HG02759 (cell line): ENCODE results near the gene ZYG11A.
"Not testable (repeated sequence)": the region's sequence is repeated elsewhere in the genome, so short reads cannot be mapped to it uniquely, and the experiment has no call there.

Experiments used
- ATAC-seq: cut with Tn5 transposase; IDR thresholded peaks from one replicate; pipeline ENCODE4 v1.9.1; 2021; ENCODE audit warnings: mild to moderate bottlenecking, moderate library complexity; ENCODE audit not compliant: unreplicated experiment

The ZYG11A gene

DNA sequence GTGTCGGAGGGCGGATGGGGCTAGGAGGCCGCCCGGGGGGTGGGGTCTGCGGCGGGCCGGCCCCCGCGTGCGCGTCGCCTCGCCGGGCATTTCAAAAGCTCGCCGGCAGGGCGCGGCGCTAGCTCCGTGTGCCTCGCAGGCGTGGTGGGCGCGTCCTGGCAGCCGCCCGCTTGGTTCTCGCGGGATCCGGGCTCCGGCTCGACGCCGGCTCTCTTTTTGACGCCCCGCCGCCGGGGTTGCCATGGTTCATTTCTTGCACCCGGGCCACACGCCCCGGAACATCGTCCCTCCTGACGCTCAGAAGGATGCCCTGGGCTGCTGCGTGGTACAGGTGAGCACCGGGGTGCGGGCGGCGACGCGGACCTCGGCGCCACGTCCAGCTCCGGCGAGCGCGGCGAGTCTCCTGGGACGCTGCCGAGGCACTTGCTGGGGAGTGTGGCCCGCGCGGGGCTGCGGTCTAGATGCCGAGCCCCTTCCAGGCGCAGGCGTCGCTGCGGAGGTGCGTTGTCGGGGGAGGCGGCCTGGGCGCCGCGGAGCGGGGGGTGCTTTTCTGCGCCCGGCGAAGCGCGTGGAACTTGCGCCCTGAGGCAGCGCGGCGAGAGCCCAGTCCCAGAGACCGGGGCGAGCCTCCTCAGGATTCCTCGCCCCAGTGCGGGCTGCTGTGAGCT is at the start of gene ZYG11A:
Gene ZYG11A (plus strand): TSS at position 118 of the 668 bp plus-strand sequence. CDS start 124 bp downstream, at position 242.
- no peak for ATAC-seq

DNA sequence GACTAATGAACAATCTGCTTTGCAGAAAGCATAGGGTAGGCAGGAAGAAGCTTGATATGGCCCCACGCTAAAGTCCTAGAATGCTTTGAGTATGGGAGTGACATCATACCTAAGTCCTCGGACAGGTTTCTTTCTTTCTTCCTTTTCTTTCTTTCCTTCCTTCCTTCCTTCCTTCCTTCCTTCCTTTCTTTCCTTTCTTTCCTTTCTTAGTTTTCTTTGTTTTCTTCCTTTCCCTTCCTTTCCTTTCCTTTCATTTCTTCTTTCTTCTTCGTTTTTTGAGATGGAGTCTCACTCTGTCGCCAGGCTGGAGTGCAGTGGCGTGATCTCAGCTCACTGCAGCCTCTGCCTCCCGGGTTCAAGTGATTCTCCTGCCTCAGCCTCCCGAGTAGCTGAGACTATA is 48.8 kb upstream of the ZYG11A start:
- not testable (repeated sequence) for ATAC-seq

DNA sequence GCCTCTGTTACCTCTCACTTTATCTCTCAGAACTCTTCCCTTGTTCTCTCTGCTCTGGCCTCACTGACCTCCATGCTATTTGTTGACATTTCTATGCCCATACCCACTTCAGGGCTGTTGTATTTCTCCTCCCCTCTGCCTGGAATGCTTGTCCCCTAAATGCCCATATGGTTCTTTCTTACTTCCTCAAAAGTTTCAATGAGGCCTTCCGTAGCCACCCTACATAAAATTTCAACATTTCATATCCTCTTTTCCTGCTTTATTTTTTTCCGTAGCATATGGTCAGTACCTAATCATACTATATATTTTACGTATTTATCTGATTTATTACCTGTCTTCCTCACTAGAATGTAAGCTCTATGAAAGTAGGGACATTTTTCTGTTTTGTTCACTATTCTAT is 47.1 kb upstream of the ZYG11A start:
- no peak for ATAC-seq

GRCh38 chr1:52798331-52798730 is 44.2 kb upstream of the ZYG11A start:
- no peak for ATAC-seq

DNA sequence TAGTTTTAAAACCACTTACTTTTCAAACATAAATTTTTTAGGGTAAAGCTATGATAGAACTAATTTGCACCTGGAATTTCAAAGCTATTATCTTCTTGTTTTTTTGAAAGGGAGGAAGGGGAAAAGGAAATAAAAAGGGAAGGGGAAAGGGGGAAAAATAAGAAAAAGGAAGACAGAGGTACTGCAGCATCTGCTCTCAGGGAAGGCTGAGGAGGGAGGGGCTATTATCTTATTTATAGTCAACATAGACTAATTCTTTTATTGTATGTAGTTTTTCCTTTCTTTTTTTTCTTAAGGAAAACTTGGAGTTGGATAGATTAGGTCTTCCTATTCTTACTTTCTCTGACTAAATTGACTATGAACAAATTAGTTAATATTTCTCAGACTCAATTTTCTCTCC is 41.5 kb upstream of the ZYG11A start:
- ATAC-seq = no peak

GRCh38 chr1:52804083-52804482 is 38.5 kb upstream of the ZYG11A start:
- ATAC-seq = not testable (repeated sequence)

DNA sequence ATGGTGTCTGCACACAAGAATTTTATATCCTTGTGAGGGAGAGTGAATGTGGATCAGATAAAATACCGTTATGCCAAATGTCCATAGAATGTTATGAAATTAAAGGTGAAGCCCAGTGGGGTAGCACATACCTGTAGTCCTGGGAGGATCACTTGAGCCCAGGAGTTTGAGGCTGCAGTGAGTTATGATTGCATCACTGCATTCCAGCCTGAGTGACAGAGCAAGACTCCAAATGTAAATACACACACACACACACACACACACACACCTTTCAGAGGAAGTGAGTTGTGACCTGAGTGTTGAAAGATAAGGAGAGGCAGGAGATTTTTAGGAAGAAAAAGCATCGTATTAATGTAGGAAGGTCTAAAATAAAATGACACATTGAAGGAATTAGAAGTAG is 28.1 kb upstream of the ZYG11A start:
- ATAC-seq = no peak

DNA sequence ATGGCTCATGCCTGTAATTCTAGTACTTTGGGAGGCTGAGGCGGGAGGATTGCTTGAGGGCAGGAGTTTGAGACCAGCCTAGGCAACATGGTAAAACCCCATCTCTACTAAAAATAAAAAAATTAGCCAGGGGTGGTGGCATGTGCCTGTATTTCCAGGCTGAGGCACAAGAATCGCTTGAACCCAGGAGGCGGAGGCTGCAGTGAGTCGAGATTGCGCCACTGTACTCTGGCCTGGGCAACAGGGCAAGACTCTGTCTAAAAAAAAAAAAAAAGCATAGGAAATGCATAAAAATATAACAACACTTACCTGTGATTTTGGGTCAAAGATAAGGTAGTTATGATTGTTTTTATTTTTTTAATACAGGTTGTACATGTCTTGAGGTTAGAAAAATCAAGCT is 21.7 kb upstream of the ZYG11A start:
- not testable (repeated sequence) for ATAC-seq

DNA sequence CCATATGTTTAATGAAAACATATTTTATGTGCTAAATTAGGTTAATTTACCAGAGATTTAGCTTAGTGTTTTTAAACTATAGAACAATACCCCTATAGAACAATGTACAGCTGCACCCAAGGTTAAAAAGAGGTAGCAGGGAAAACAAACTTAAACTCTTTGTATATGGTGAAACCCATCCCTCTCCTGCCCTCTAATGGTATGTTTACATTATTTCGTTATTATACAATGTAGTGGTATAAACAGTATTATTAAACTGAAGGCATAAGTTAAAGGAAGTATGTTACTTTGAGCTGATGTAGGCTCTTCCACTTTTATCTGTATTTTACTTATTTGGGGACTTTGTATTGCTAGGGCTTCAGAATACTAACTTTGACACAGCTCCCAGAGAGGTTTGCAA is 16.7 kb upstream of the ZYG11A start:
- no peak for ATAC-seq

GRCh38 chr1:52834798-52835197 is 7.8 kb upstream of the ZYG11A start:
- ATAC-seq = no peak

DNA sequence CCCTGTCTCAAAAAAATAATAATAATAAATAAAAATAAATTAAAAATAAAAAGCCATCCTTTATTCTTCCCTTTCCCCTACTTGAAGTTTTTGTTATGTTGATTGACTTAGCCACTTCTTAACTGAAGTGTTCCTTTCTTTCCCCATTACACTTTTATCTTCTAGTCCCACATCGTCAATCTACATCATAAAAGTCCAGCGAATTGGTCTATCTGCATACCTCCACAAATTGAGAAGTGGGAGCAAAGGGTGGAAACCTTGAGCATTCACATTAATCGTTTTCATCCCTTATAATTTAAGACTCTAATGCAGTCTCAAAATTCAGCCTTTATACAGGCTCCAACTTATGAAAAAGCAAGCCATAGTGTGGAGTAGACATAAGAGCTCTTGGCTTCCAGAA is 6.5 kb upstream of the ZYG11A start:
- ATAC-seq = no peak

GRCh38 chr1:52839175-52839574 is 3.4 kb upstream of the ZYG11A start:
- not testable (repeated sequence) for ATAC-seq

GRCh38 chr1:52845119-52845518 is 2.6 kb downstream of the ZYG11A start:
- ATAC-seq = not testable (repeated sequence)

DNA sequence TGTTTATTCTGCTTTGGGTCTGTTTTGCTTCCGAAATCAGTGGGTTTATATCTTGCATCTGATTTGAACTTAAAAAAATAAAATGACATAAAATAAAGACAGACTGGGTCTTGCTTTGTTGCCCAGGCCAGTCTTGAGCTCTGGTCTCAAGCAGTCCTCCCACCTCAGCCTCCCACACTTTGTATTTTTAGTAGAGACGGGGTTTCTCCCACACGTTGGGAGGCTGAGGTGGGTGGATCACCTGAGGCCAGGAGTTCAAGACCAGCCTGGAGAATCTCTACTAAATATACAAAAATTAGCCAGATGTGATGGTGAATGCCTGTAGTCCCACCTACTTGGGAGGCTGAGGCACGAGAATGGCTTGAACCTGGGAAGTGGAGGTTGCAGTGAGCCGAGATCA is 5.9 kb downstream of the ZYG11A start:
- no peak for ATAC-seq

DNA sequence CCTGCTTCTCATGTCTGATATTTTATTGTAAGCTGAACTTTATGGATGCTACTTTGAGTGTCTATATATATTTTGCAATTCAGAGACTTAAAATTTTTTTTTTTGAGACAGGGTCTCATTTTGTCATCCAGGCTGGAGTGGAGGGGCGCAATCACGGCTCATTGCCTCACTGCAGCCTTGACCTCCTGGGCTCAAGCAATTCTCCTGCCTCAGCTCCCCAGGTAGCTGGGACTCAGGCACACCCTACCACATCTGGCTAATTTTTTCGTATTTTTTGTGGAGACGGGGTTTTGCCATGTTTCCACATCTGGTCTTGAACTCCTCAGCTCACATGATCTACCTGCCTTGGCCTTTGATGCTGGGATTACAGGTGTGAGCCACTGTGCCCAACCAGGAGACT is 8.4 kb downstream of the ZYG11A start:
- ATAC-seq = no peak

DNA sequence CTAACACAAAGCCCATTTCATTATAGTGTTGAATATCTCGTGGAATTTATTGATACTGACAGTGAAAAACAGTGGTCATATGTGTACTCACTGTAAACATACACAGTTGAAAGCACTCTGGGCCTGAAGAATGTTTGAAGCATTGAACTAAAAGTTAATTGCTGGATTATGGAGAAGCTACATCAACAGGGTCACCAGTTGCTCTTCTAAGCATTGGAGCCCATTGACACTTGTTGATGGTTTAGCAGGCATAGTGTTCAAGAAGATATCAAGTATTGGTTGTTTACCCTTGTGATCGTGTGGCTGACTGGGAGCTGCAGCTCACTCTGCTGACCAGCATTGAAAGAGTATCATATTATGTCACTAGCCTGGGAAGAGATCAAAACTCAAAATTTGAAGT is 10.3 kb downstream of the ZYG11A start:
- ATAC-seq = no peak

GRCh38 chr1:52855584-52855983 is 13.0 kb downstream of the ZYG11A start:
- ATAC-seq = no peak

DNA sequence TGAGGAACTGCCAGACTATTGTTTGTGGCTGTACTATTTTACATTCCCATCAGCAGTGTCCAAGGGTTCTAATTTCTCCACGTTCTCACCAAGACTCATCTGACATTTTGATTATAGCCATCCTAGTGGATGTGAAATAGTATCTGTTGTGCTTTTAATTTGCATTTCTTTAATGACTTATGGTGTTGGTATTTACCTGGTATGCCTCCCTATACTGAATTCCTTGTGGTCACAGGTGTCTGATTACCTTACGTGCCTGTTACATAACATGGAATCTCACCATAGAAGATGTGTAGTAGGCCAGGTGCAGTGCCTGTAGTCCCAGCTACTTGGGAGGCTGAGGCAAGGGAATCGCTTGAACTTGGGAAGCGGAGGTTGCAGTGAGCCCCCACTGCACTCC is 13.5 kb downstream of the ZYG11A start:
- ATAC-seq = no peak

GRCh38 chr1:52857443-52857842 is 14.9 kb downstream of the ZYG11A start:
- ATAC-seq = no peak

DNA sequence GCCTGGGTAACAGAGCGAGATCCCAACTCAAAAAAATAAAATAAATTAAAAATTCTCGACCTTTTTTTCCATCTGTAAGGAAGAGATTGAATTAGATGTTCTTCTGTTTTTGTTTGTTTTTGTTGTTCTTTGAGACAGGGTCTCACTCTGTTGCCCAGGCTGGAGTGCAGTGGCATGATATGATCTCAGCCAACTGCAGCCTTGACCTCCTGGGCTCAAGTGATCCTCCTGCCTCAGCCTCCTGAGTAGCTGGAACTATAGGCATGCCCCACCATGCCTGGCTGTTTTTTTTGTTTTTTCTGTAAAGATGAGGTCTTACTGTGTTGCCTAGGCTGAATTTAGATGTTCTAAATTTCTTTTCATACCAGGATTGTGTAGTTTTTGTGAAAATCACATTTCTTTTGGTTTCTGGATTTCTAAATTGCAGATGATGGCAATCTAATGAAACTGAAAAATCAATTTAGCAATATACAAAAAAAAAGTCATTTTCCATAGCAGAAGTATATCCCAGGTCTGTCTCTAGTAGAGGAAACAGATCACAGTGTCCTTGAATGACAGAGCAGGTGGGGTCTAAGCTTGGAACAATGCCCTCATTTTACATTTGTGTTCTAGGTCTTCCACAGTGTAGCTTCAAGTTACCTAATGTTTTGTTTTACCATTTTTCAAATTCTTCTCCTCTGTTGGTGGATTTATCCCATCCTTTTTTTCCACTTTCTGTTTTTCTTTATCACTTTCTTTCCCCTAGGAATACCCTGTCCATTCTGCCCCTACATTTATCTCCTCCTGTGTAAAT is 20.3 kb downstream of the ZYG11A start:
- ATAC-seq = no peak

DNA sequence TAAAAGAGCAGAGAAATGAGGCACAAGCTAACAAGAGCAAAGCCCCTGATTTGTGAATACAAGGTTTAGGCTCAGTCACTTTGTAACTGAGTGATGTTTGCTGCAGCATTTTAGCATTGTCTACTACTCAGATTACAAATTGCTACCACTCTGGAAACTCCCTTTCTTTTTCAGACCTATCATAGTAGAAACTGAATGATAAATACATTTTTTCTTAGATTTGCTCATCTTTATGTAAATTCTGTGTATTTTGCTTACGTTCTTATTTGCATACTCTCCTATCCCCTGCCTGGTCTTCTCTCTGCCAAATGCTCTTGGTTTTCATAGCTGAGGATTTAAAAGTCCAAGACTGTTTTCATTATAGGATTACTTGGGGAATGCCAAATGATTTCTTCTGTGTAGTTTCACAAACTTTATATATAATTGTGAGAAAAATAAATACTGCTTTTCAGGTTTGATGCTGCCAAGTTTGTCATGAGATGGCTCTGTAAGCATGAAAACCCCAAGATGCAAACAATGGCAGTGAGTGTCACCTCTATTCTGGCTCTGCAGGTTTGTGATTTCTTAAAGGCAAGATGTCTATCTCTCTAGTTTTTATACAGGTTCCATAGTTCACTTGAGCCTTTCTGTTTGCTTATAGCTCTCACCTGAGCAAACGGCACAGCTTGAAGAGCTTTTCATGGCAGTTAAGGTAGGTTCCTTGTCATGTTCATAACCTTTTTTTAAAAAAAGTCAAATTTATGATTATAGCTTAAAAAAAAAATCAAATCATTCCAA is 24.7 kb downstream of the ZYG11A start:
- peak; percentile 93 for ATAC-seq

DNA sequence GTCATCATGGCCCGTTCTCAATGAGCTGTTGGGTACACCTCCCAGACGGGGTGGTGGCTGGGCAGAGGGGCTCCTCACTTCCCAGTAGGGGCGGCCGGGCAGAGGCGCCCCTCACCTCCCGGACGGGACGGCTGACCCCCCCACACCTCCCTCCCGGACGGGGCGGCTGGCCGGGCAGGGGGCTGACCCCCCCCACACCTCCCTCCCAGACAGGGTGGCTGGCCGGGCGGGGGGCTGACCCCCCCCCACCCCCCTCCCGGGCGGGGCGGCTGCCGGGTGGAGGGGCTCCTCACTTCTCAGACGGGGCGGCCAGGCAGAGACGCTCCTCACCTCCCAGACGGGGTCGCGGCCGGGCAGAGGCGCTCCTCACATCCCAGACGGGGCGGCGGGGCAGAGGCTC is 27.2 kb downstream of the ZYG11A start:
- ATAC-seq = not testable (repeated sequence)
